ENCODE results near the gene GFPT1. TPM values are rescaled to one million over a fixed set of nuclear protein-coding genes. Genes with fewer than 3 reads are reported as not detected.

GFPT1 gene
- total and polyA plus RNA-seq, 8 donors = 4.1 to 107 (median 17.4) TPM

DNA sequence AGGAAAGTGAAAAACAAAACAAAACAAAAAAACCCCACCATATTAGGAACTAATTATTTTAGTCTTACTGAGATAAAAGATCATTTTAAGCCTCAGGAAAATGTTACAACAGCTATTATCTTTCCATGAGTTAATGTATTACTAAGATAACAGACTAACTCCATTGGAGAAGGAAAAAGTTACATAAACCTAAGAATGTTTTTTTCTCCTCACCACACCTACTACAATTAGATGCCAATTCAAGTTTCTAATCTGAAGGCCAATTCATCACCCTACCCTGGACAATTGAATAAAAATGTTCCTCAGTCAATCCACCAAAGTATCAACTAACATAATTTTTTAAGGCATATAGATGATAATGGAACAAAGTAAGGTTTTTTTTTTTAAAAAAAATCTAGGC, 10.2 kb upstream of the GFPT1 start:
- Histone ChIP-seq H3K9me3 (no peaks in the 10 kb centered on the region), H3K27ac (peak overlapping the region in 3 of 5 donors; percentile 62 to 70 (median 67)), H3K36me3 (peaks cover 15 to 86% (median 67%) of the 10 kb centered on the region in 4 donors), H3K27me3 (no peaks in the 10 kb centered on the region), H3K4me3 (no peak overlapping the region), H3K4me1 (peaks cover 0 to 12% (median 6%) of the 10 kb centered on the region in 4 donors)
- TF ChIP-seq POLR2A (IDR thresholded peaks at IDR 0.05) (no peak), EP300 (IDR thresholded peaks at IDR 0.05) (no peak), POLR2AphosphoS5 (IDR thresholded peaks at IDR 0.05) (no peak)
- TF ChIP-seq, protein P1, sequence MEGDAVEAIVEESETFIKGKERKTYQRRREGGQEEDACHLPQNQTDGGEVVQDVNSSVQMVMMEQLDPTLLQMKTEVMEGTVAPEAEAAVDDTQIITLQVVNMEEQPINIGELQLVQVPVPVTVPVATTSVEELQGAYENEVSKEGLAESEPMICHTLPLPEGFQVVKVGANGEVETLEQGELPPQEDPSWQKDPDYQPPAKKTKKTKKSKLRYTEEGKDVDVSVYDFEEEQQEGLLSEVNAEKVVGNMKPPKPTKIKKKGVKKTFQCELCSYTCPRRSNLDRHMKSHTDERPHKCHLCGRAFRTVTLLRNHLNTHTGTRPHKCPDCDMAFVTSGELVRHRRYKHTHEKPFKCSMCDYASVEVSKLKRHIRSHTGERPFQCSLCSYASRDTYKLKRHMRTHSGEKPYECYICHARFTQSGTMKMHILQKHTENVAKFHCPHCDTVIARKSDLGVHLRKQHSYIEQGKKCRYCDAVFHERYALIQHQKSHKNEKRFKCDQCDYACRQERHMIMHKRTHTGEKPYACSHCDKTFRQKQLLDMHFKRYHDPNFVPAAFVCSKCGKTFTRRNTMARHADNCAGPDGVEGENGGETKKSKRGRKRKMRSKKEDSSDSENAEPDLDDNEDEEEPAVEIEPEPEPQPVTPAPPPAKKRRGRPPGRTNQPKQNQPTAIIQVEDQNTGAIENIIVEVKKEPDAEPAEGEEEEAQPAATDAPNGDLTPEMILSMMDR (IDR thresholded peaks at IDR 0.05) = no peak
- intact Hi-C loops (cut with DNase I; ENCODE audit: low total_unique reads) = no loop called here
- DNase-seq = peak in 1 of 2 donors; percentile 26

DNA sequence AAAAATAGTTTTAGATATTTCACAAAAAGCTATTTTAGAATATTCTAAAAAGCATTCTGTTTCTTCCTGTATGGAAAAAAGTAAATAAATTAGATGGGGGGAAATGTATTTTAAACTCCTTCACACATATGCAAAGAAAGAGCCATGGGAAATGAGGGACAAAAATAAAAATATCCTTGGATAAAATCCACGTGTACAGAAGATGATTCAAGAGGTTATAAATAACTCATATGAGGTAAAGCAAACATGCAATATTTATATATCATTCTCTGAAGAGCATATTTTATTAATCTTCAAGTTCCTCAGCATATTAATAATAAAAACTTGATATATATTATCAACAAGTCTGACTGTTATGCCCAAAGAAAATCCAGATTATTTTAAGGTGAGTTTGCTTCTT, 8.8 kb upstream of the GFPT1 start:
- TF ChIP-seq POLR2A (IDR thresholded peaks at IDR 0.05) (no peak), POLR2AphosphoS5 (IDR thresholded peaks at IDR 0.05) (no peak), EP300 (IDR thresholded peaks at IDR 0.05) (no peak)
- TF ChIP-seq, protein P1 (IDR thresholded peaks at IDR 0.05) = no peak
- H3K27me3 ChIP-seq = no peaks in the 10 kb centered on the region
- intact Hi-C loops (cut with DNase I; ENCODE audit: low total_unique reads) = no loop called here
- no peak overlapping the region for H3K4me3 ChIP-seq
- DNase-seq = no peak
- peaks cover 15 to 75% (median 57%) of the 10 kb centered on the region in 4 donors for H3K36me3 ChIP-seq
- peak overlapping the region in 1 of 5 donors; percentile 62 for H3K27ac ChIP-seq
- H3K4me1 ChIP-seq = peaks cover 0 to 12% (median 6%) of the 10 kb centered on the region in 4 donors
- 13 to 24% (median 22%) methylated on average over 1 of the region's 1 CpG for WGBS, 5 donors
- no peaks in the 10 kb centered on the region for H3K9me3 ChIP-seq

DNA sequence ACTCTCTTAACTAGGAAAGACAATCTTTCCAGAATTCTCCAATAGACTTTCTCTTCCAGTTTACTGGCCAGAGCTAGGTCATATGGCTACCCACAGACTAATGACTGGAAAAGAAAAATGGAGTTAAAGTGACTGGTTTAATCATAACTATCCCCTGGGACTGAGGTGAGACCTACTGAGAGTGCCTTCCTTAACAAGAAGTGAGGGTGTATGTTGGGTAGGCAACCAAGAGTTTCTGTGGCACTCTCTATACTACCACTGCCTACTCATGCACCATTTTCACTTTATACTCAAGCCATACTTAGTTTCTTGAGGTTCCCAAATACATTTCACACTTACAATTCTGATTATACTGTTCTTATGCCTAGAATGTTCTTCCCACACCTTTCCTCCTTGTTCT, 6.9 kb upstream of the GFPT1 start:
- Histone ChIP-seq H3K4me3 (no peak overlapping the region), H3K36me3 (peaks cover 12 to 56% (median 40%) of the 10 kb centered on the region in 4 donors), H3K27ac (no peak overlapping the region), H3K4me1 (peaks cover 0 to 15% (median 9%) of the 10 kb centered on the region in 4 donors), H3K27me3 (no peaks in the 10 kb centered on the region), H3K9me3 (no peaks in the 10 kb centered on the region)
- no peak for TF ChIP-seq EP300 (IDR thresholded peaks at IDR 0.05)
- TF ChIP-seq POLR2AphosphoS5 (IDR thresholded peaks at IDR 0.05) = no peak
- TF ChIP-seq POLR2A (IDR thresholded peaks at IDR 0.05) = no peak
- TF ChIP-seq, protein P1 (IDR thresholded peaks at IDR 0.05) = no peak
- intact Hi-C loops (cut with DNase I; ENCODE audit: low total_unique reads) = no loop called here
- no peak for DNase-seq

DNA sequence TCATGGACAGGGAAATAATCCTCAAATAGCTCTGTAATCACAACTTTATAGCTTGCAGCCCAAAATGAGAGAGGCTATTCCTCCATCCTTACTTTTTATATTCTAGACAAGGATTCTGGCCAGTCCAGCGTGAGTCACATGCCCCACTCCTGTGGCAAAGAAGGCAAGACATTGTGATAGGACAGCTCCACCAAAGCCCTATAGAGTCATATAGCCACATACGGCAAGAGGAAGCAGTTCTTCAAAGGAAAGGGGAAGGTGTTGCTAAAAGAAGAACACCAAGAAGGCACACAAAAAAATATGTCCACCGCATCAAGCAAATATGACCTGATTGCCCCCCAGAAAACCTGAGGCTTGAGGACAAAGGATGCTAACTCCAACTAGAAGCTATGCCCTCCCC, 3.4 kb upstream of the GFPT1 start:
- Histone ChIP-seq H3K9me3 (no peaks in the 10 kb centered on the region), H3K36me3 (peaks cover 0 to 26% (median 18%) of the 10 kb centered on the region in 4 donors), H3K27me3 (no peaks in the 10 kb centered on the region), H3K27ac (peak overlapping the region; percentile 39 to 84 (median 77)), H3K4me3 (no peak overlapping the region), H3K4me1 (peaks cover 6 to 30% (median 16%) of the 10 kb centered on the region in 4 donors)
- DNase-seq = peak in 1 of 2 donors; percentile 20
- 26 to 53% (median 47%) methylated on average over 3 of the region's 3 CpGs for WGBS, 5 donors
- TF ChIP-seq EP300 (IDR thresholded peaks at IDR 0.05) (no peak), POLR2A (IDR thresholded peaks at IDR 0.05) (no peak), POLR2AphosphoS5 (IDR thresholded peaks at IDR 0.05) (no peak)
- intact Hi-C loops (cut with DNase I; ENCODE audit: low total_unique reads) = no loop called here

DNA sequence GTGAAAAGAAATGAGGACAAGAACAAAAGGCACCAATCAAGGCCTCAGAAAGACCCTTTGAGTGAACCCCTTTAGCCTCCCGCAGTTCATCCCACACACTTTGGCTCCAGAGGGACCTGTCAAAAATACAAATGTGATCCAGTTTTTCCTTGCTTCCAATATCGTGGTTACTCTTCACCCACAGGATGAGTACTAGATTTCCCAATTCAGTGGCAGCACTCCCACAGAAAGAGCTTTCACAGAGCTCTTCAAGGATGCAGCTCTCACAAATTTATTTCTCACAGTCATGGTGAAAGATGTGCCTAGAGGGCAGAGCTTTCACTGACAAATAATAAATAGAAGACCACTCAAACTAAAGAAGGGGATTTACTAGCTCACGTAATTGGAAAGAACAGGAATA, 3.0 kb upstream of the GFPT1 start:
- no peak overlapping the region for H3K4me3 ChIP-seq
- DNase-seq = no peak
- peaks cover 0 to 23% (median 14%) of the 10 kb centered on the region in 4 donors for H3K36me3 ChIP-seq
- H3K4me1 ChIP-seq = peaks cover 6 to 34% (median 18%) of the 10 kb centered on the region in 4 donors
- intact Hi-C loops (cut with DNase I; ENCODE audit: low total_unique reads) = no loop called here
- WGBS, 5 donors = 64 to 82% (median 73%) methylated on average over 3 of the region's 3 CpGs
- H3K27me3 ChIP-seq = no peaks in the 10 kb centered on the region
- no peak for TF ChIP-seq POLR2AphosphoS5 (IDR thresholded peaks at IDR 0.05)
- TF ChIP-seq, protein P1 (IDR thresholded peaks at IDR 0.05) = no peak
- TF ChIP-seq EP300 (IDR thresholded peaks at IDR 0.05) = no peak
- TF ChIP-seq POLR2A (IDR thresholded peaks at IDR 0.05) = no peak
- peak overlapping the region in 3 of 5 donors; percentile 42 to 80 (median 77) for H3K27ac ChIP-seq
- H3K9me3 ChIP-seq = no peaks in the 10 kb centered on the region

All from stomach (tissue), 9 donors.